SH-SY5Y (cell line): Measurements from ENCODE around the gene COX4I2.

ENCODE experiments used
- GATA2 ChIP-seq: IDR thresholded peaks from 2 replicates; pipeline ENCODE4 v1.6.1; 2011; ENCODE audit warnings: mild to moderate bottlenecking, low read depth, low read length
- GATA3 ChIP-seq: IDR thresholded peaks from 2 replicates; pipeline ENCODE4 v1.6.1; 2011; ENCODE audit warnings: low read depth, mild to moderate bottlenecking, low read length, moderate library complexity

- TF ChIP-seq GATA2 (no peak), GATA3 (no peak)
Measured at GRCh38 chr20:31684153-31685015, 46.7 kb downstream of the COX4I2 start.
